SU-DHL-6 (cell line): ENCODE measurements around the gene IQSEC3.

Experiments
- H2AFZ ChIP-seq: fragments of 200-600 bp; sonication (generic); 2 replicates; pipeline ENCODE4 v1.6.1; 2014; ENCODE audit warnings: low read depth, mild to moderate bottlenecking, moderate library complexity, mixed read lengths, antibody characterized with exemption, low read length; ENCODE audit not compliant: severe bottlenecking
- H3F3A ChIP-seq: fragments of 200-600 bp; shearing (Covaris generic); 2 replicates; pipeline ENCODE4 v1.6.0; 2016; ENCODE audit warnings: antibody characterized with exemption, mild to moderate bottlenecking; ENCODE audit not compliant: insufficient read depth
- H3K27ac ChIP-seq: fragments of 200-600 bp; sonication (generic); 2 replicates; pipeline ENCODE4 v1.5.1; 2016; ENCODE audit warnings: low read depth, mild to moderate bottlenecking, low read length, moderate library complexity, mixed read lengths
- H3K27me3 ChIP-seq: fragments of 200-600 bp; sonication (generic), shearing (Covaris generic); 2 replicates; pipeline ENCODE4 v1.6.0; 2014; ENCODE audit warnings: mild to moderate bottlenecking, low read length
- H3K36me3 ChIP-seq: fragments of 200-600 bp; sonication (generic); 2 replicates; pipeline ENCODE4 v1.6.1; 2014; ENCODE audit warnings: mild to moderate bottlenecking, low read length, mixed read lengths
- H3K4me2 ChIP-seq: fragments of 300-600, 200-600 bp; shearing (Covaris generic), sonication (generic); 2 replicates; pipeline ENCODE4 v1.6.0; 2014; ENCODE audit warnings: low read length, low read depth, mild to moderate bottlenecking; ENCODE audit not compliant: poor library complexity, severe bottlenecking
- H3K4me3 ChIP-seq: fragments of 200-600 bp; sonication (generic); 2 replicates; pipeline ENCODE4 v1.5.1; 2014; ENCODE audit warnings: antibody characterized with exemption, low read length, mild to moderate bottlenecking, mixed read lengths; ENCODE audit not compliant: insufficient read depth, poor library complexity, severe bottlenecking
- H3K79me2 ChIP-seq: fragments of 200-600 bp; sonication (generic); 2 replicates; pipeline ENCODE4 v1.6.1; 2014; ENCODE audit warnings: mild to moderate bottlenecking, low read length, moderate library complexity; ENCODE audit not compliant: insufficient read depth
- H3K9ac ChIP-seq: fragments of 200-600 bp; sonication (generic); 2 replicates; pipeline ENCODE4 v1.7.0; 2014; ENCODE audit warnings: mild to moderate bottlenecking, low read length
- H3K9me2 ChIP-seq: fragments of 200-600 bp; sonication (generic); replicated peaks from 2 replicates; pipeline ENCODE4 v1.6.1; 2014; ENCODE audit warnings: low read length; ENCODE audit not compliant: insufficient read depth
- H3K9me3 ChIP-seq: fragments of 200-600 bp; sonication (generic); 2 replicates; pipeline ENCODE4 v1.6.1; 2014; ENCODE audit warnings: low read length, mixed read lengths; ENCODE audit not compliant: insufficient read depth
- H4K20me1 ChIP-seq: fragments of 200-600 bp; sonication (generic); 2 replicates; pipeline ENCODE4 v1.6.1; 2014; ENCODE audit warnings: low read depth, mild to moderate bottlenecking, antibody characterized with exemption, low read length, moderate library complexity, mixed read lengths
- CTCF ChIP-seq: fragments of 200-600 bp; sonication (generic); IDR thresholded peaks from one replicate; pipeline ENCODE4 v1.5.1; 2017; ENCODE audit warnings: antibody characterized with exemption, mild to moderate bottlenecking, low read length, moderate library complexity; ENCODE audit not compliant: insufficient read depth, poor library complexity, severe bottlenecking
- EZH2phosphoT487 ChIP-seq: fragments of 200-600 bp; sonication (generic), shearing (Covaris generic); conservative IDR thresholded peaks from 2 replicates; pipeline ENCODE4 v1.6.1; 2018; ENCODE audit warnings: mild to moderate bottlenecking, antibody characterized with exemption, low read length, moderate library complexity, mixed read lengths

IQSEC3 gene

GRCh38 chr12:207804-208203 lies 141.2 kb downstream of the IQSEC3 start:
- Histone ChIP-seq H3K4me2 (no peak overlapping the region), H4K20me1 (no peaks in the 10 kb centered on the region), H3K27ac (no peak overlapping the region), H3K79me2 (no peaks in the 10 kb centered on the region), H3K9me2 (no peaks in the 10 kb centered on the region), H3K27me3 (no peaks in the 10 kb centered on the region), H3F3A (no peaks in the 10 kb centered on the region), H3K9me3 (no peaks in the 10 kb centered on the region), H3K9ac (no peak overlapping the region), H3K36me3 (no peaks in the 10 kb centered on the region), H2AFZ (no peak overlapping the region), H3K4me3 (no peak overlapping the region)
- no peak for TF ChIP-seq EZH2phosphoT487
- TF ChIP-seq CTCF, result no peak

GRCh38 chr12:208813-209212 lies 142.2 kb downstream of the IQSEC3 start:
- TF ChIP-seq CTCF (no peak), EZH2phosphoT487 (no peak)
- H3K9me3 ChIP-seq, result no peaks in the 10 kb centered on the region
- H3K27me3 ChIP-seq, result no peaks in the 10 kb centered on the region
- no peak overlapping the region for H2AFZ ChIP-seq
- H3K4me3 ChIP-seq, result no peak overlapping the region
- no peaks in the 10 kb centered on the region for H4K20me1 ChIP-seq
- H3K9ac ChIP-seq, result no peak overlapping the region
- H3K4me2 ChIP-seq, result no peak overlapping the region
- H3K79me2 ChIP-seq, result no peaks in the 10 kb centered on the region
- no peaks in the 10 kb centered on the region for H3F3A ChIP-seq
- H3K27ac ChIP-seq, result no peak overlapping the region
- no peaks in the 10 kb centered on the region for H3K36me3 ChIP-seq
- H3K9me2 ChIP-seq, result no peaks in the 10 kb centered on the region

- no peaks in the 10 kb centered on the region for H4K20me1 ChIP-seq
- H3F3A ChIP-seq, result no peaks in the 10 kb centered on the region
- no peaks in the 10 kb centered on the region for H3K9me3 ChIP-seq
- no peak overlapping the region for H3K27ac ChIP-seq
- TF ChIP-seq CTCF (no peak), EZH2phosphoT487 (no peak)
- H3K9ac ChIP-seq, result no peak overlapping the region
- no peak overlapping the region for H3K4me2 ChIP-seq
- H3K79me2 ChIP-seq, result no peaks in the 10 kb centered on the region
- no peaks in the 10 kb centered on the region for H3K36me3 ChIP-seq
- H3K9me2 ChIP-seq, result no peaks in the 10 kb centered on the region
- no peak overlapping the region for H2AFZ ChIP-seq
- H3K4me3 ChIP-seq, result no peak overlapping the region
- H3K27me3 ChIP-seq, result no peaks in the 10 kb centered on the region
Measured at GRCh38 chr12:209246-209645, 142.7 kb downstream of the IQSEC3 start.

GRCh38 chr12:209851-210250 lies 143.3 kb downstream of the IQSEC3 start:
- Histone ChIP-seq H4K20me1 (no peaks in the 10 kb centered on the region), H3K4me3 (no peak overlapping the region), H3K9ac (no peak overlapping the region), H2AFZ (no peak overlapping the region), H3K9me3 (no peaks in the 10 kb centered on the region), H3K27me3 (no peaks in the 10 kb centered on the region), H3F3A (no peaks in the 10 kb centered on the region), H3K4me2 (no peak overlapping the region), H3K36me3 (no peaks in the 10 kb centered on the region), H3K79me2 (no peaks in the 10 kb centered on the region), H3K27ac (no peak overlapping the region), H3K9me2 (no peaks in the 10 kb centered on the region)
- TF ChIP-seq EZH2phosphoT487 (no peak), CTCF (no peak)
